Measurements from ENCODE around the gene GRIA4.

Gene GRIA4

GRCh38 chr11:106021967-106022794 lies 412.3 kb downstream of the GRIA4 start, which contains the start of gene MSANTD4:
Gene MSANTD4 (minus strand): TSS chr11:106022240. CDS start chr11:106010917, 11,323 bp downstream.
- peak within 1 kb of the TSS; percentile 95 for H3K4me3 ChIP-seq (ENCODE audit: low read depth, low read length)
- H3K9ac ChIP-seq (ENCODE audit: low read depth, low read length) = peak within 1 kb of the TSS; percentile 78
- no peaks in the 10 kb centered on the region for H3K27me3 ChIP-seq (ENCODE audit: control insufficient read depth, insufficient read depth, low read length)
- no peaks in the 10 kb centered on the region for H3K36me3 ChIP-seq (ENCODE audit: control insufficient read depth, insufficient read depth, low read length)
- H3K27ac ChIP-seq (ENCODE audit: low read depth, low read length) = peak within 1 kb of the TSS; percentile 81
- peaks cover 9% of the 10 kb centered on the region for H3K4me1 ChIP-seq (ENCODE audit: control insufficient read depth, insufficient read depth, low read length)
- 0 out of 2 replicates have a peak, but pooled peaks cover 2% of the 10 kb centered on the region for H3K9me3 ChIP-seq (ENCODE audit: control insufficient read depth, insufficient read depth, low read length)

GRCh38 chr11:106022795-106023275 lies 413.0 kb downstream of the GRIA4 start:
- H3K4me1 ChIP-seq (ENCODE audit: control insufficient read depth, insufficient read depth, low read length) = peaks cover 9% of the 10 kb centered on the region
- H3K36me3 ChIP-seq (ENCODE audit: control insufficient read depth, insufficient read depth, low read length) = no peaks in the 10 kb centered on the region
- 0 out of 2 replicates have a peak, but pooled peaks cover 2% of the 10 kb centered on the region for H3K9me3 ChIP-seq (ENCODE audit: control insufficient read depth, insufficient read depth, low read length)
- peak overlapping the region; percentile 56 for H3K4me3 ChIP-seq (ENCODE audit: low read depth, low read length)
- H3K27me3 ChIP-seq (ENCODE audit: control insufficient read depth, insufficient read depth, low read length) = no peaks in the 10 kb centered on the region
- H3K27ac ChIP-seq (ENCODE audit: low read depth, low read length) = peak overlapping the region; percentile 81
- no peak overlapping the region for H3K9ac ChIP-seq (ENCODE audit: low read depth, low read length)

DNA sequence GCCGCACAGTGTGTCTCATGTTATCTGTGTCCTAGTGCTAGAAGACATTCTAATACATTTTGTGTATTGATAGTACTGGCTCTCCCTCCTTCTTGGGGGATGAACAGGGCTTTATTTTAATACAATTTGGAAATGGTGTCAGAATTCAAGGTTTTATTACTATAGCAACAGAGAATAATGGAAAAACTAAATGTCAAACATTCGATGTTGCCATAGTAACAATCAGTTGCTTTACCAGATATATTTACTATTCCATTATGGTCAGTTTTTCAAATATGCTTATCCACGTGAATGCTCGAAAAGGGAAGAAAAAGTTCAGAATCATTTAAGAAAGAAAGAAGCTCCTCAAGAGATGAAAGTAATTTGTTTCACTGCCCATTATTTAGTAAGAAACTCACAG lies 420.7 kb downstream of the GRIA4 start:
- no peaks in the 10 kb centered on the region for H3K4me1 ChIP-seq (ENCODE audit: control insufficient read depth, insufficient read depth, low read length)

GRCh38 chr11:106031202-106031810 lies 421.4 kb downstream of the GRIA4 start:
- H3K27me3 ChIP-seq (ENCODE audit: control insufficient read depth, insufficient read depth, low read length) = no peaks in the 10 kb centered on the region
- no peaks in the 10 kb centered on the region for H3K36me3 ChIP-seq (ENCODE audit: control insufficient read depth, insufficient read depth, low read length)
- H3K4me1 ChIP-seq (ENCODE audit: control insufficient read depth, insufficient read depth, low read length) = no peaks in the 10 kb centered on the region
- H3K4me3 ChIP-seq (ENCODE audit: low read depth, low read length) = no peak overlapping the region
- H3K27ac ChIP-seq (ENCODE audit: low read depth, low read length) = no peak overlapping the region
- H3K9ac ChIP-seq (ENCODE audit: low read depth, low read length) = no peak overlapping the region
- H3K9me3 ChIP-seq (ENCODE audit: control insufficient read depth, insufficient read depth, low read length) = 0 out of 2 replicates have a peak, but pooled peaks cover 2% of the 10 kb centered on the region

More for the DNA sequence above, 420.7 kb downstream of the GRIA4 start:
- Histone ChIP-seq H3K27ac (ENCODE audit: low read depth, low read length) (no peak overlapping the region), H3K9ac (ENCODE audit: low read depth, low read length) (no peak overlapping the region), H3K36me3 (ENCODE audit: control insufficient read depth, insufficient read depth, low read length) (no peaks in the 10 kb centered on the region), H3K9me3 (ENCODE audit: control insufficient read depth, insufficient read depth, low read length) (0 out of 2 replicates have a peak, but pooled peaks cover 2% of the 10 kb centered on the region), H3K4me3 (ENCODE audit: low read depth, low read length) (no peak overlapping the region), H3K27me3 (ENCODE audit: control insufficient read depth, insufficient read depth, low read length) (no peaks in the 10 kb centered on the region)
